MM.1S (cell line): ENCODE data around the gene NHLRC1.

Experiments used
- EZH2 ChIP-seq: fragments of 300-600 bp; sonication (generic); optimal IDR thresholded peaks from 2 replicates; pipeline ENCODE3; 2017; ENCODE audit warnings: low read depth, mild to moderate bottlenecking, antibody characterized with exemption, low read length, mixed read lengths
- TF ChIP-seq, protein P1 (sequence below): fragments of 300-600 bp; sonication (generic); IDR thresholded peaks from 2 replicates; pipeline ENCODE4 v1.5.1; 2016; ENCODE audit warnings: antibody characterized with exemption, low read length, mixed read lengths

GRCh38 chr6:18072841-18073240 lies 49.6 kb downstream of the NHLRC1 start:
- TF ChIP-seq, protein P1, sequence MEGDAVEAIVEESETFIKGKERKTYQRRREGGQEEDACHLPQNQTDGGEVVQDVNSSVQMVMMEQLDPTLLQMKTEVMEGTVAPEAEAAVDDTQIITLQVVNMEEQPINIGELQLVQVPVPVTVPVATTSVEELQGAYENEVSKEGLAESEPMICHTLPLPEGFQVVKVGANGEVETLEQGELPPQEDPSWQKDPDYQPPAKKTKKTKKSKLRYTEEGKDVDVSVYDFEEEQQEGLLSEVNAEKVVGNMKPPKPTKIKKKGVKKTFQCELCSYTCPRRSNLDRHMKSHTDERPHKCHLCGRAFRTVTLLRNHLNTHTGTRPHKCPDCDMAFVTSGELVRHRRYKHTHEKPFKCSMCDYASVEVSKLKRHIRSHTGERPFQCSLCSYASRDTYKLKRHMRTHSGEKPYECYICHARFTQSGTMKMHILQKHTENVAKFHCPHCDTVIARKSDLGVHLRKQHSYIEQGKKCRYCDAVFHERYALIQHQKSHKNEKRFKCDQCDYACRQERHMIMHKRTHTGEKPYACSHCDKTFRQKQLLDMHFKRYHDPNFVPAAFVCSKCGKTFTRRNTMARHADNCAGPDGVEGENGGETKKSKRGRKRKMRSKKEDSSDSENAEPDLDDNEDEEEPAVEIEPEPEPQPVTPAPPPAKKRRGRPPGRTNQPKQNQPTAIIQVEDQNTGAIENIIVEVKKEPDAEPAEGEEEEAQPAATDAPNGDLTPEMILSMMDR: no peak
- no peak for TF ChIP-seq EZH2
